Measurements from ENCODE around the gene ACTMAP. TPM values are rescaled to one million over a fixed set of nuclear protein-coding genes. Genes with fewer than 3 reads are reported as not detected.

ACTMAP gene
- total RNA-seq, 1 donor from 2014 or later = 24.6 TPM

- Mint-ChIP-seq H3K27ac (ENCODE audit: unreplicated experiment) (peak overlapping the region; percentile 57), H3K4me3 (ENCODE audit: unreplicated experiment) (peak overlapping the region; percentile 87), H3K27me3 (ENCODE audit: unreplicated experiment) (peaks cover 11% of the 10 kb centered on the region), H3K36me3 (ENCODE audit: low read depth, unreplicated experiment) (peaks cover 20% of the 10 kb centered on the region), H3K4me1 (ENCODE audit: unreplicated experiment) (peaks cover 26% of the 10 kb centered on the region), H3K9me3 (ENCODE audit: unreplicated experiment) (no peaks in the 10 kb centered on the region)
- TF ChIP-seq CTCF (IDR thresholded peaks at IDR 0.05; ENCODE audit: unreplicated experiment) = no peak
- peak; percentile 31 for DNase-seq (ENCODE audit: low spot score)
These were observed 31.4 kb downstream of the ACTMAP start for GRCh38 chr19:40718774-40719391.

GRCh38 chr19:40717880-40718773, 32.1 kb downstream of the ACTMAP start:
- peaks cover 16% of the 10 kb centered on the region for H3K36me3 Mint-ChIP-seq (ENCODE audit: low read depth, unreplicated experiment)
- H3K27me3 Mint-ChIP-seq (ENCODE audit: unreplicated experiment) = peaks cover 13% of the 10 kb centered on the region
- TF ChIP-seq CTCF (IDR thresholded peaks at IDR 0.05; ENCODE audit: unreplicated experiment) = no peak
- peak overlapping the region; percentile 72 for H3K27ac Mint-ChIP-seq (ENCODE audit: unreplicated experiment)
- no peak for DNase-seq (ENCODE audit: low spot score)
- H3K4me1 Mint-ChIP-seq (ENCODE audit: unreplicated experiment) = peaks cover 26% of the 10 kb centered on the region
- H3K4me3 Mint-ChIP-seq (ENCODE audit: unreplicated experiment) = peak overlapping the region; percentile 87
- no peaks in the 10 kb centered on the region for H3K9me3 Mint-ChIP-seq (ENCODE audit: unreplicated experiment)

- Mint-ChIP-seq H3K36me3 (ENCODE audit: low read depth, unreplicated experiment) (peaks cover 13% of the 10 kb centered on the region), H3K9me3 (ENCODE audit: unreplicated experiment) (no peaks in the 10 kb centered on the region), H3K27me3 (ENCODE audit: unreplicated experiment) (peaks cover 13% of the 10 kb centered on the region), H3K4me3 (ENCODE audit: unreplicated experiment) (peak overlapping the region; percentile 86), H3K4me1 (ENCODE audit: unreplicated experiment) (peaks cover 26% of the 10 kb centered on the region), H3K27ac (ENCODE audit: unreplicated experiment) (no peak overlapping the region)
- no peak for DNase-seq (ENCODE audit: low spot score)
- TF ChIP-seq CTCF (IDR thresholded peaks at IDR 0.05; ENCODE audit: unreplicated experiment) = peak; percentile 0
These were observed 32.9 kb downstream of the ACTMAP start for GRCh38 chr19:40717325-40717879.

- TF ChIP-seq CTCF (IDR thresholded peaks at IDR 0.05; ENCODE audit: unreplicated experiment) = peak; percentile 13
- peak; percentile 99 for DNase-seq (ENCODE audit: low spot score)
- Mint-ChIP-seq H3K27me3 (ENCODE audit: unreplicated experiment) (peaks cover 13% of the 10 kb centered on the region), H3K36me3 (ENCODE audit: low read depth, unreplicated experiment) (peaks cover 10% of the 10 kb centered on the region), H3K9me3 (ENCODE audit: unreplicated experiment) (no peaks in the 10 kb centered on the region), H3K4me1 (ENCODE audit: unreplicated experiment) (peaks cover 26% of the 10 kb centered on the region), H3K4me3 (ENCODE audit: unreplicated experiment) (peak within 1 kb of the TSS; percentile 94), H3K27ac (ENCODE audit: unreplicated experiment) (peak within 1 kb of the TSS; percentile 94)
These were observed 33.6 kb downstream of the ACTMAP start, which contains the start of the genes COQ8B and ITPKC for GRCh38 chr19:40716482-40717324. TSS of gene COQ8B (minus strand) at chr19:40716886. CDS start at chr19:40714632, 2,254 bp downstream. TSS of gene ITPKC (plus strand) at chr19:40717112. CDS start at chr19:40717136, 24 bp downstream.

Data from endothelial cell (in vitro differentiated cells).